Cardiac fibroblast (primary cell): Measurements from ENCODE around the gene SUMO2.
A peak's percentile ranks its signal among the peaks of the same experiment; 100 is the strongest.
"Not testable (repeated sequence)": the region's sequence is repeated elsewhere in the genome, so short reads cannot be mapped to it uniquely, and the experiment has no call there.

Experiments used
- DNase-seq, 2 donors: peaks; one replicate each; pipeline versions ENCODE4 v3.0.0 to v3.0.0-alpha.2; 2010; ENCODE audit warnings: low read depth in 2 of 2
- H3K4me3 ChIP-seq, 2 donors: replicated peaks in 1 of 2; 1 replicate in 1 of 2; 2 replicates in 1 of 2; pipeline ENCODE4 v1.5.1; 2011; ENCODE audit warnings: low read depth in 2 of 2, low read length in 2 of 2, mild to moderate bottlenecking in 2 of 2, moderate library complexity in 1 of 2
- CTCF ChIP-seq: IDR thresholded peaks from one replicate; pipeline ENCODE4 v1.5.1; 2011; ENCODE audit warnings: low read depth, mild to moderate bottlenecking, low read length, inconsistent platforms

SUMO2 gene

GRCh38 chr17:75135452-75135851 lies 47.3 kb downstream of the SUMO2 start:
- TF ChIP-seq CTCF = no peak
- no peak overlapping the region for H3K4me3 ChIP-seq
- DNase-seq = no peak

- not testable (repeated sequence) for DNase-seq, H3K4me3 ChIP-seq
Observed at GRCh38 chr17:75133607-75134347, 49.0 kb downstream of the SUMO2 start.

- DNase-seq = no peak
- no peak for TF ChIP-seq CTCF
- H3K4me3 ChIP-seq = no peak overlapping the region
Observed at GRCh38 chr17:75133001-75133400, 49.8 kb downstream of the SUMO2 start.

GRCh38 chr17:75132018-75133000 lies 50.5 kb downstream of the SUMO2 start:
- not testable (repeated sequence) for DNase-seq

GRCh38 chr17:75131278-75132017 lies 51.3 kb downstream of the SUMO2 start, which contains the start of gene NT5C:
NT5C (minus strand) TSS chr17:75131742; CDS start chr17:75131707, 35 bp downstream.
- DNase-seq = peak; percentile 71 to 84
- peak; percentile 34 for TF ChIP-seq CTCF

More at GRCh38 chr17:75132018-75133000, 50.5 kb downstream of the SUMO2 start:
- peak overlapping the region; percentile 70 to 73 for H3K4me3 ChIP-seq

GRCh38 chr17:75130632-75131277 lies 52.0 kb downstream of the SUMO2 start:
- H3K4me3 ChIP-seq = peak overlapping the region; percentile 70 to 73
- peak; percentile 59 to 66 for DNase-seq
- peak; percentile 63 for TF ChIP-seq CTCF

More at GRCh38 chr17:75131278-75132017, 51.3 kb downstream of the SUMO2 start, which contains the start of gene NT5C:
- peak within 1 kb of the TSS; percentile 70 to 73 for H3K4me3 ChIP-seq

- no peak for DNase-seq
- peak overlapping the region; percentile 70 to 73 for H3K4me3 ChIP-seq
- TF ChIP-seq CTCF = no peak
Observed at GRCh38 chr17:75130059-75130631, 52.6 kb downstream of the SUMO2 start.
